Brain microvascular endothelial cell (primary cell): ENCODE results near the gene PLAGL2.
"Not testable (repeated sequence)": the region's sequence is repeated elsewhere in the genome, so short reads cannot be mapped to it uniquely, and the experiment has no call there.

Experiments
- DNase-seq: peaks from one replicate; pipeline ENCODE4 v3.0.0-alpha.2; 2020
- H3K27ac ChIP-seq: fragments of 250-450 bp; sonication (Bioruptor Pico); 2 replicates; pipeline ENCODE4 v1.5.1; 2020; ENCODE audit warnings: mild to moderate bottlenecking, moderate library complexity
- H3K27me3 ChIP-seq: fragments of 250-450 bp; sonication (Bioruptor Pico); replicated peaks from 2 replicates; pipeline ENCODE4 v1.5.1; 2020; ENCODE audit warnings: mild to moderate bottlenecking
- H3K36me3 ChIP-seq: fragments of 250-450 bp; sonication (Bioruptor Pico); replicated peaks from 2 replicates; pipeline ENCODE4 v1.5.1; 2020; ENCODE audit warnings: mild to moderate bottlenecking
- H3K4me3 ChIP-seq: 2 replicates; pipeline ENCODE4 v1.5.1; 2011; ENCODE audit warnings: low read depth, mild to moderate bottlenecking, control low read depth, low read length, moderate library complexity
- in situ Hi-C: cut with HindIII; loops from 2 replicates; pipeline ENCODE4 v1.10.0; 2017; ENCODE audit warnings: low sequenced_read_pairs, low pct_ligation_motif_present
- TF ChIP-seq, protein P1 (sequence below): IDR thresholded peaks from 2 replicates; pipeline ENCODE4 v1.5.1; 2011; ENCODE audit warnings: low read depth, mild to moderate bottlenecking, moderate library complexity, low read length, control low read depth, inconsistent platforms; ENCODE audit errors: missing control alignments

Gene PLAGL2

DNA sequence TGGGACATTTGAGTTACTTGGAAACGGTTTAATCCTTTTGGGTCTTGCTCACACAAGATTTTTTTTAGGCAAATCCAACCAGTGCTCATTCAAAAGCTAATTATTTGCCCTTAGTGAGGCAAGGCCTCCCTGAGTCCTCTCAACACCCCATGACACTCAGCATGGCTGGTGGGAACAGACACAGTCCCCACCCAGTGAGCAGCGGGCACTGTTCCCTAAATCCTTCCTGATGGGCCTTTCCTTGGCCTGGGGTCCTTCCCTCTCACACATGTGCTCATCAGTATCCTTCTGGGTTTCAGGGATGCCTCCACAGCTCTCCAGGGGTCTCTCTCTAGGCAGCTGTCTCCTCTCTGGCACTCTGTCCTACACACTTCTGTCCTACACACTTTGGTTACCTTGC lies 28.0 kb downstream of the PLAGL2 start:
- in situ Hi-C loops, result no loop called here
- Histone ChIP-seq H3K4me3 (no peak overlapping the region), H3K36me3 (no peaks in the 10 kb centered on the region), H3K27ac (no peak overlapping the region), H3K27me3 (no peaks in the 10 kb centered on the region)
- TF ChIP-seq, protein P1, sequence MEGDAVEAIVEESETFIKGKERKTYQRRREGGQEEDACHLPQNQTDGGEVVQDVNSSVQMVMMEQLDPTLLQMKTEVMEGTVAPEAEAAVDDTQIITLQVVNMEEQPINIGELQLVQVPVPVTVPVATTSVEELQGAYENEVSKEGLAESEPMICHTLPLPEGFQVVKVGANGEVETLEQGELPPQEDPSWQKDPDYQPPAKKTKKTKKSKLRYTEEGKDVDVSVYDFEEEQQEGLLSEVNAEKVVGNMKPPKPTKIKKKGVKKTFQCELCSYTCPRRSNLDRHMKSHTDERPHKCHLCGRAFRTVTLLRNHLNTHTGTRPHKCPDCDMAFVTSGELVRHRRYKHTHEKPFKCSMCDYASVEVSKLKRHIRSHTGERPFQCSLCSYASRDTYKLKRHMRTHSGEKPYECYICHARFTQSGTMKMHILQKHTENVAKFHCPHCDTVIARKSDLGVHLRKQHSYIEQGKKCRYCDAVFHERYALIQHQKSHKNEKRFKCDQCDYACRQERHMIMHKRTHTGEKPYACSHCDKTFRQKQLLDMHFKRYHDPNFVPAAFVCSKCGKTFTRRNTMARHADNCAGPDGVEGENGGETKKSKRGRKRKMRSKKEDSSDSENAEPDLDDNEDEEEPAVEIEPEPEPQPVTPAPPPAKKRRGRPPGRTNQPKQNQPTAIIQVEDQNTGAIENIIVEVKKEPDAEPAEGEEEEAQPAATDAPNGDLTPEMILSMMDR, result no peak
- no peak for DNase-seq

DNA sequence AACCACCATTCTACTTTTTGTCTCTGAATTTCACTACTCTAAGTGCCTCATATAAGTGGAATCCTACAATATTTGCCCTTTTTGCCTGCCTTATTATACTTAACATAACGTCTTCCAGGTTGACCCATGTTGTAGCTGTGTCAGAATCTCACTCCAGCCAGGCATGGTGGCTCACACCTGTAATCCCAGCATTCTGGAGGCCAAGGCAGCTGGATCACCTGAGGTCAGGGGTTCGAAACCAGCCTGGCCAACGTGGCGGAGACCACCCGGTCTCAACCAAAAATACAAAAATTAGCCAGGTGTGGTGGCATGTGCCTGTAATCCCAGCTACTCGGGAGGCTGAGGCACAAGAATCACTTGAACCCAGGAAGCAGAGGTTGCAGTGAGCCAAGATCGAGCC lies 29.8 kb downstream of the PLAGL2 start:
- H3K4me3 ChIP-seq, H3K27ac ChIP-seq, H3K27me3 ChIP-seq, H3K36me3 ChIP-seq, DNase-seq, in situ Hi-C loops: not testable (repeated sequence)

DNA sequence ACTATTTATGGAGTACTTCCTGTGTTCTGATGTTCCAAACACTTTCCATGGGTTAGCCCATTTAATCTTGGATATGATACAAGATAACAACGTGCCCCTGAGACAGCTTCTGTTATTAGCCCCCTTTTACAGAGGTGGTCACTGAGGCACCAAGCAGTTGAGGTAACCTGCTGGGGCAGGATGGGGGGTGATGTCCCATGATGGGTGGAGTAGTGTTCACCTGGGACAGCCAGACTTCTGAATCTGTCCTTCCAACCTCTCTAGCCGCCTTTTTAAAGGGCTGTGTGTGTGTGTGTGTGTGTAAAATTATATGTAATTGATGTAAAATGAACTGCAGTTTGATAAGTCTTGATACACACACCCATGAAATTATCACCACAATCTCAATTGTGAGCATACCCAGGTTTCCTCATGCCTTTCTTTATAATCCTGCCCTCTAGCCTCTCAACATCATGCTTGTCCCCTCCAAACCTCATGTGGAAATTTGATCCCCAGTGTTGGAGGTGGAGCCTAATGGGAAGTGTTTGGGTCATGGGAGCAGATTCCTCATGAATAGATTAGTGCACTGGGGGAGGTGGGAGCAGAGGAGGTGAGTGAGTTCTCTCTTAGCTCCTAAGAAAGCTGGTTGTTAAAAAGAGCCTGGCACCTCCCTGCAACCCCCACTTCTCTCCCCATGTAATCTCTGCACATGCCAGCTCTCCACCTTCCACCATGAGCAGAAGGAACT lies 39.2 kb downstream of the PLAGL2 start:
- DNase-seq, result peak; percentile 14
- in situ Hi-C loops, result no loop called here
- TF ChIP-seq, protein P1, result no peak

DNA sequence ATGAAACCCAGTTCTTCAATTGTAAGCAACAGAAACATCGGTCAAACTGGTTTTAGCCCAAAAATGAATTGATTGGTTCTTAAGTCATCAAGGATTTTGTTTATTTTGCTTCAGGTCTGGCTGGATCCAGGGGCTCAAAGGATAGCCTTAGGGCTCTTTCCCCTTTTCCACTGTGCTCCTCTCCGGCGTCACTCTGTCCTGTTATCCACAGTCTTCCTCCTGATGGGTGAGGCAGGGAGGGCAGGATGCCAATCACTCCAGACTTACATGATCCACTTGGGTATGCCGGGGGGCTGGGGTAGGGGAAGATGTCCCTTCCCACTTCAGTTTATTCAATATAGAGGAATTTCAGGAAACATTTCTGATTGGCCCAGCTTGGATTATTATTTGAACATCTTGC lies 40.0 kb downstream of the PLAGL2 start:
- TF ChIP-seq, protein P1, result no peak
- H3K4me3 ChIP-seq, result no peak overlapping the region
- H3K27me3 ChIP-seq, result no peaks in the 10 kb centered on the region
- DNase-seq, result no peak
- H3K27ac ChIP-seq, result no peak overlapping the region
- peaks cover 29% of the 10 kb centered on the region for H3K36me3 ChIP-seq
- in situ Hi-C loops, result no loop called here

More for the DNA sequence above, 39.2 kb downstream of the PLAGL2 start:
- Histone ChIP-seq H3K27me3 (no peaks in the 10 kb centered on the region), H3K27ac (no peak overlapping the region), H3K4me3 (no peak overlapping the region), H3K36me3 (peaks cover 23% of the 10 kb centered on the region)

DNA sequence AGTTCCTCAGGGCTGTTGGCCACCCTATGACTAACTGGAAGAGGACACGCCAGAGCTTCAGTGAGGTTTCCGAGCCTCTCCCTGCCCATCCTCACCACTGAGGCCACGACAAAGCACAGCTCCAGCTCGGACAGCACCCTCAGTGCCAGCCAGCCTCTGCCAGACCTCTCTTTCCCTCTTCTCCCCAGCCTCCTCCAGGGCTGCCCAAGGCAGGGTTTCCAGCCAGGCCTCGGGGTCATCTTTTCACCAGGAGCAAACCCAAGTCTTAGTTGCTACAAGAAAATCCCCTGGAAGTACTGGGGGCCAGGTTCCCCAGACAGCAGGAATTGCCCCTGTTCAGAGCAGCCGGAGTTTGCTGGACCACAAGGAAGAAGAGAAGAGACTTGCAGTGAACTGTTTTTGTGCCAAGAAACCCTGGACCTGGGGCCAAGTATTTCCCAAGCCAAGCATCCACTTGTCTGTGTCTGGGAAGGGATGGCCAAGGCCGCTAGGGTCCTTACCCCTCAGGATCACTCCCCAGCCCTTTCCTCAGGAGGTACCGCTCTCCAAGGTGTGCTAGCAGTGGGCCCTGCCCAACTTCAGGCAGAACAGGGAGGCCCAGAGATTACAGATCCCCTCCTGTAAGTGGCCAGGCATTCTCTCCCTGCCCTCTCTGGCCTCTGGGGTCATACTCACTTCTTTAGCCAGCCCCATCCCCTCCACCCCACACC lies 41.6 kb downstream of the PLAGL2 start:
- no peak for DNase-seq
- H3K4me3 ChIP-seq, result no peak overlapping the region
- in situ Hi-C loops, result no loop called here

More for the DNA sequence above, 41.6 kb downstream of the PLAGL2 start:
- no peak overlapping the region for H3K27ac ChIP-seq
- H3K36me3 ChIP-seq, result peaks cover 43% of the 10 kb centered on the region
- H3K27me3 ChIP-seq, result no peaks in the 10 kb centered on the region
- TF ChIP-seq, protein P1, result no peak
